GM12878 (cell line): Measurements from ENCODE around the gene PGM5. TPM values are rescaled to one million over a fixed set of nuclear protein-coding genes. Genes with fewer than 3 reads are reported as not detected.
"Not testable (repeated sequence)": the region's sequence is repeated elsewhere in the genome, so short reads cannot be mapped to it uniquely, and the experiment has no call there.

ENCODE experiments used
- ATAC-seq: fragments of 200-7000 bp; cut with Tn5 transposase; 3 replicates; pipeline ENCODE4 v1.9.1; 2020; ENCODE audit warnings: mild to moderate bottlenecking, moderate library complexity
- BruUV-seq: library from RNA; stranded (reverse); fragments of 400-500 nt; replicated peaks from 2 replicates; lab custom pipeline; 2021; lab: Mats Ljungman, UMichigan
- CTCF ChIA-PET: fragments of 300-600 bp; sonication (Branson Sonifier 250); formaldehyde crosslinking; extraction: SDS; loops from one replicate; lab custom pipeline; 2021; ENCODE audit warnings: inconsistent platforms; lab: Yijun Ruan, JAX
- POLR2A ChIA-PET: fragments of 350-600 bp; formaldehyde crosslinking; extraction: SDS; loops from one replicate; lab custom pipeline; 2021; ENCODE audit warnings: inconsistent platforms; lab: Charles Lee
- RAD21 ChIA-PET: fragments of 300-600 bp; sonication (Branson Sonifier 250); formaldehyde crosslinking; loops from one replicate; lab custom pipeline; 2023; ENCODE audit warnings: antibody characterized with exemption; ENCODE audit not compliant: unreplicated experiment; lab: Charles Lee
- SMC1A ChIA-PET: fragments of 300-600 bp; sonication (Branson Sonifier 250); formaldehyde crosslinking; loops from one replicate; lab custom pipeline; 2023; ENCODE audit not compliant: unreplicated experiment, uncharacterized antibody; lab: Charles Lee
- DNase-seq: peaks from one replicate; pipeline ENCODE4 v3.0.0-alpha.2; 2011; ENCODE audit warnings: low read depth, low spot score
- FAIRE-seq: peaks from 3 replicates; lab custom pipeline; 2011; peaks lifted over from hg19 to GRCh38; lab: Jason Lieb, UNC
- H2AFZ ChIP-seq: 2 replicates; pipeline ENCODE4 v1.6.0; 2011; ENCODE audit warnings: low read depth, low read length, control low read depth; ENCODE audit not compliant: control insufficient read depth
- H3K27ac ChIP-seq: 2 replicates; pipeline ENCODE4 v1.5.1; 2011; ENCODE audit warnings: control low read depth; ENCODE audit not compliant: control insufficient read depth, insufficient read depth
- H3K27me3 ChIP-seq, 2 experiments: replicated peaks in 1 of 2; 2 replicates each; pipeline versions ENCODE4 v1.6.0 to v1.6.1; 2011; ENCODE audit warnings: low read length in 1 of 2; ENCODE audit not compliant: control insufficient read depth in 2 of 2, insufficient read depth in 2 of 2
- H3K36me3 ChIP-seq, 2 experiments: 2 replicates each; pipeline ENCODE4 v1.5.1; 2011; ENCODE audit warnings: low read length in 1 of 2; ENCODE audit not compliant: control insufficient read depth in 2 of 2, insufficient read depth in 2 of 2
- H3K4me1 ChIP-seq: 2 replicates; pipeline ENCODE4 v1.6.1; 2011; ENCODE audit warnings: mild to moderate bottlenecking, low read length, moderate library complexity, mixed read lengths; ENCODE audit not compliant: control insufficient read depth, insufficient read depth
- H3K4me2 ChIP-seq: 2 replicates; pipeline ENCODE4 v1.6.0; 2011; ENCODE audit warnings: control low read depth; ENCODE audit not compliant: control insufficient read depth, insufficient read depth
- H3K4me3 ChIP-seq: fragments of 200-600 bp; sonication (generic); 2 replicates; pipeline ENCODE4 v1.5.1; 2016
- H3K79me2 ChIP-seq: 2 replicates; pipeline ENCODE4 v1.6.0; 2011; ENCODE audit warnings: low read length; ENCODE audit not compliant: control insufficient read depth, insufficient read depth
- H3K9ac ChIP-seq: 2 replicates; pipeline ENCODE4 v1.8.0; 2011; ENCODE audit warnings: low read length, control low read depth, mixed read lengths; ENCODE audit not compliant: control insufficient read depth, insufficient read depth
- H3K9me3 ChIP-seq: replicated peaks from 3 replicates; pipeline ENCODE4 v1.5.1; 2011; ENCODE audit warnings: mild to moderate bottlenecking, low read length; ENCODE audit not compliant: control insufficient read depth, insufficient read depth
- H4K20me1 ChIP-seq: 2 replicates; pipeline ENCODE4 v1.6.0; 2011; ENCODE audit not compliant: control insufficient read depth, insufficient read depth
- WGBS: methylation state at CpG from one replicate; pipeline ENCODE4 v1.1.6; 2016; ENCODE audit warnings: low lambda C conversion rate; ENCODE audit not compliant: insufficient replicate concordance, insufficient coverage; ENCODE audit errors: missing lambda C conversion rate; 5-methylcytosine and 5-hydroxymethylcytosine counted together
- in situ Hi-C: fragments of 300-500 bp; cut with MboI; formaldehyde crosslinking; loops from 9 replicates; pipeline ENCODE4 v1.14.3; 2018; ENCODE audit warnings: mixed read lengths
- intact Hi-C: fragments of 100-400 bp; cut with micrococcal nuclease; formaldehyde crosslinking; loops from one replicate; pipeline ENCODE4 v1.14.2; 2022; ENCODE audit not compliant: unreplicated experiment
- polyA plus RNA-seq, 11 experiments: library from polyadenylated mRNA; depleted of rRNA in 4 of 11; unstranded in 6 of 11; stranded (reverse) in 5 of 11; fragments of >200 nt; fragmentation: Nextera tagmentation in 4 of 11; fragmentation: Illumina TruSeq in 1 of 11; extraction: Ambion mirVana in 4 of 11; extraction: Trizol in 1 of 11; gene quantifications; 1 replicate in 1 of 11; 2 replicates in 10 of 11; pipeline versions ENCODE4 v1.2.1 to v1.2.3, GENCODE V29; 2011 to 2016; ENCODE audit warnings: inconsistent platforms in 2 of 11, missing spikeins in 2 of 11, low read depth in 1 of 11
- total RNA-seq, 4 experiments: library from RNA; depleted of rRNA in 3 of 4; stranded (reverse); fragments of >200 nt in 3 of 4; fragmentation: Illumina TruSeq in 1 of 4; extraction: Trizol in 1 of 4; gene quantifications; 2 replicates each; pipeline versions ENCODE4 v1.2.1 to v1.2.3, GENCODE V29; 2013 to 2021

The PGM5 gene
- total and polyA plus RNA-seq, 10 of the 15 experiments (the other 5 are each of a cell fraction or from before 2014, with no cell fraction given) = 0.28 to 0.73 TPM; not detected in 8

- FAIRE-seq, H3K27me3 ChIP-seq, DNase-seq, H3K9me3 ChIP-seq, H4K20me1 ChIP-seq, POLR2A ChIA-PET, SMC1A ChIA-PET, CTCF ChIA-PET, H3K4me2 ChIP-seq, in situ Hi-C loops, H3K36me3 ChIP-seq, BruUV-seq, H3K79me2 ChIP-seq, H3K4me1 ChIP-seq, H2AFZ ChIP-seq, ATAC-seq, H3K27ac ChIP-seq, H3K4me3 ChIP-seq, RAD21 ChIA-PET, H3K9ac ChIP-seq, intact Hi-C loops: not testable (repeated sequence)
- 44% methylated on average over 2 of the region's 4 CpGs for WGBS
Measured at GRCh38 chr9:68329106-68329505, 27.3 kb upstream of the PGM5 start.

GRCh38 chr9:68330531-68331173 is 25.8 kb upstream of the PGM5 start:
- H3K9me3 ChIP-seq, intact Hi-C loops, H3K27ac ChIP-seq, H3K27me3 ChIP-seq, SMC1A ChIA-PET, FAIRE-seq, H3K4me1 ChIP-seq, H2AFZ ChIP-seq, DNase-seq, CTCF ChIA-PET, BruUV-seq, H3K9ac ChIP-seq, ATAC-seq, H3K79me2 ChIP-seq, POLR2A ChIA-PET, RAD21 ChIA-PET, H4K20me1 ChIP-seq, H3K4me2 ChIP-seq, H3K36me3 ChIP-seq, H3K4me3 ChIP-seq, in situ Hi-C loops: not testable (repeated sequence)
- WGBS = 62% methylated on average over 9 of the region's 11 CpGs

GRCh38 chr9:68332122-68332521 is 24.3 kb upstream of the PGM5 start:
- BruUV-seq, POLR2A ChIA-PET, in situ Hi-C loops: not testable (repeated sequence)

DNA sequence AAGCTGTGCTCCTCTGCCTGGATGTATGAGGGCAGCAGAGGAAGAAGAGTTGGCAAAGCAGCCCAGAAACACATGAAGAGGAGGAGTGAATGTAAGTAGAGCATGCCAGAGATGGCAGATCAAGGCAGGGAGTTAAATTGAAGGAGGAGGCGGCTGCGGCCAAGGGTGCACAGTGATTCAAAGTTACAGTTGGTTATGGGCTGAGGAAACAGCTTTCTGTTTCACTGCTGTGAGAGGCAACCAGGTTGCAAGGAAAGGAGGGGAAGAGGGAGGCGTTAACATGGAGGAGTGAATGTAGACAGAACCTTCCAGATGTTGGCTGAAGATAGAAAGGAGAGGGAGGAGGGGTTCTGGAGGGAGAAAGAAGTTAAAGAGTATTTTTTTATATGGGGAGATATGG is 20.5 kb upstream of the PGM5 start:
- POLR2A ChIA-PET, H3K27me3 ChIP-seq, in situ Hi-C loops, DNase-seq, H3K4me1 ChIP-seq, RAD21 ChIA-PET, H3K9me3 ChIP-seq, H3K36me3 ChIP-seq, H2AFZ ChIP-seq, SMC1A ChIA-PET, CTCF ChIA-PET, FAIRE-seq, H3K79me2 ChIP-seq, H4K20me1 ChIP-seq, ATAC-seq, H3K4me3 ChIP-seq, intact Hi-C loops, BruUV-seq, H3K4me2 ChIP-seq, H3K27ac ChIP-seq, H3K9ac ChIP-seq: not testable (repeated sequence)
- WGBS = 21% methylated on average over 2 of the region's 3 CpGs

More at GRCh38 chr9:68332122-68332521, 24.3 kb upstream of the PGM5 start:
- H3K4me2 ChIP-seq, SMC1A ChIA-PET, H3K9ac ChIP-seq, H3K79me2 ChIP-seq, intact Hi-C loops, H3K27ac ChIP-seq, FAIRE-seq, H3K27me3 ChIP-seq, ATAC-seq, H3K4me3 ChIP-seq, H2AFZ ChIP-seq, DNase-seq, H4K20me1 ChIP-seq, RAD21 ChIA-PET, H3K36me3 ChIP-seq, CTCF ChIA-PET, H3K4me1 ChIP-seq, H3K9me3 ChIP-seq: not testable (repeated sequence)
- WGBS = no CpG with 5 or more reads among the region's 1 CpG
